ENCODE data around the gene LRRC66. TPM values are rescaled to one million over a fixed set of nuclear protein-coding genes. Genes with fewer than 3 reads are reported as not detected.

The LRRC66 gene
- total and polyA plus RNA-seq, 9 of the 15 experiments (the other 6 are each of a cell fraction or from before 2014, with no cell fraction given): not detected

GRCh38 chr4:51995647-51996220, 24.4 kb downstream of the LRRC66 start:
- DNase-seq (ENCODE audit: extremely low read depth in 1 of 4, low spot score in 3 of 4): no peak
- no TSS peak for BruUV-seq (replicated peaks)
- 4% methylated on average over 20 of the region's 20 CpGs for WGBS (ENCODE audit: insufficient coverage, low coverage, missing lambda C conversion rate)
- no peaks in the 10 kb centered on the region for H4K20me1 ChIP-seq (replicated peaks; ENCODE audit: control insufficient read depth, insufficient read depth, low read length)
- H3K4me3 ChIP-seq: no peak overlapping the region
- no peaks in the 10 kb centered on the region for H3K4me1 ChIP-seq (replicated peaks in 1 of 2; ENCODE audit: control insufficient read depth in 2 of 2, insufficient read depth in 2 of 2, low read length in 2 of 2)
- H3K36me3 ChIP-seq (ENCODE audit: control insufficient read depth, insufficient read depth, low read length): no peaks in the 10 kb centered on the region
- no peaks in the 10 kb centered on the region for H3K9me3 ChIP-seq (replicated peaks; ENCODE audit: control insufficient read depth, insufficient read depth, low read depth, low read length)
- H3K79me2 ChIP-seq (ENCODE audit: control insufficient read depth, insufficient read depth, low read length): no peaks in the 10 kb centered on the region
- intact Hi-C loops (cut with micrococcal nuclease): no loop called here
- ChIA-PET POLR2A (no interaction called here), CTCF (ENCODE audit: low intra/inter-chr PET ratio) (no interaction called here)
- in situ Hi-C loops (cut with MboI): no loop called here
- no peak overlapping the region for H3K27ac ChIP-seq (ENCODE audit: extremely low read depth, low read depth, low read length)
- TF ChIP-seq KDM4B (IDR thresholded peaks at IDR 0.05; ENCODE audit: borderline replicate concordance in 2 of 2, low read depth in 1 of 2): no peak
- TF ChIP-seq ETS2 (tag; IDR thresholded peaks at IDR 0.05; ENCODE audit: borderline replicate concordance, poor library complexity, severe bottlenecking): no peak
- TF ChIP-seq ZFP36 (IDR thresholded peaks at IDR 0.05; ENCODE audit: low read depth, low read length, partially characterized antibody): no peak
- no peak for TF ChIP-seq SREBF1 (IDR thresholded peaks at IDR 0.05; ENCODE audit: borderline replicate concordance, low read depth, low read length)
- no peak for TF ChIP-seq MLLT1 (IDR thresholded peaks at IDR 0.05)
- TF ChIP-seq THRA (IDR thresholded peaks at IDR 0.05): no peak
- no peak for TF ChIP-seq WHSC1 (IDR thresholded peaks at IDR 0.05; ENCODE audit: low read length)
- TF ChIP-seq PCBP1 (IDR thresholded peaks at IDR 0.05; ENCODE audit: low read depth, low read length, poor library complexity, severe bottlenecking): no peak
- no peak for TF ChIP-seq SRSF1 (IDR thresholded peaks at IDR 0.05; ENCODE audit: low read depth, low read length)
- no peak for TF ChIP-seq ZNF707 (CRISPR knock-in tag; conservative IDR thresholded peaks at IDR 0.05)
- TF ChIP-seq KHSRP (IDR thresholded peaks at IDR 0.05): no peak
- no peak for TF ChIP-seq BACH1 (tag; IDR thresholded peaks at IDR 0.05)
- TF ChIP-seq MTA2 (IDR thresholded peaks at IDR 0.05; ENCODE audit: low read depth): no peak
- TF ChIP-seq SLC30A9 (CRISPR knock-in tag; IDR thresholded peaks at IDR 0.05): no peak
- TF ChIP-seq TAF15 (IDR thresholded peaks at IDR 0.05; ENCODE audit: low read depth, low read length): no peak
- no peak for TF ChIP-seq KLF16 (IDR thresholded peaks at IDR 0.05)
- H3K9ac ChIP-seq (ENCODE audit: insufficient read depth in 1 of 2, low read depth in 2 of 2, low read length in 2 of 2): no peak overlapping the region
- no peak for FAIRE-seq
- H3K4me2 ChIP-seq (ENCODE audit: insufficient read depth, low read length): no peak overlapping the region
- no peak overlapping the region for H2AFZ ChIP-seq (ENCODE audit: low read depth, low read length)
- ATAC-seq: no peak
- peaks cover 4 to 22% of the 10 kb centered on the region in 2 experiments; a peak in 3 of 5 replicates for H3K27me3 ChIP-seq (ENCODE audit: control insufficient read depth in 2 of 2, insufficient read depth in 2 of 2, low read length in 2 of 2)
- no peaks in the 10 kb centered on the region for H3K9me1 ChIP-seq (ENCODE audit: control insufficient read depth, insufficient read depth, low read length)
